Kidney epithelial cell (primary cell): ENCODE results near the gene FAM117A. TPM values are rescaled to one million over a fixed set of nuclear protein-coding genes. Genes with fewer than 3 reads are reported as not detected.

Source experiments
- DNase-seq: peaks from one replicate; pipeline ENCODE4 v3.0.0-alpha.2; 2010; ENCODE audit warnings: low read depth
- H3K27me3 ChIP-seq: 2 replicates; pipeline ENCODE4 v1.6.0; 2011; ENCODE audit warnings: low read length; ENCODE audit not compliant: control insufficient read depth, insufficient read depth
- H3K36me3 ChIP-seq: 2 replicates; pipeline ENCODE4 v1.5.1; 2011; ENCODE audit warnings: low read length; ENCODE audit not compliant: control insufficient read depth, insufficient read depth
- H3K4me3 ChIP-seq: 2 replicates; pipeline ENCODE4 v1.5.1; 2011; ENCODE audit warnings: low read depth, mild to moderate bottlenecking, control low read depth, low read length
- CTCF ChIP-seq: IDR thresholded peaks from 2 replicates; pipeline ENCODE4 v1.5.1; 2011; ENCODE audit warnings: mild to moderate bottlenecking, moderate library complexity, low read length, control low read depth, inconsistent platforms; ENCODE audit not compliant: insufficient read depth, poor library complexity, severe bottlenecking
- total RNA-seq: library from RNA; depleted of rRNA; stranded (reverse); fragments of >200 nt; gene quantifications from 2 replicates; pipeline ENCODE4 v1.2.3, GENCODE V29; 2015

Gene FAM117A
- total RNA-seq, 1 donor from 2014 or later: 10.5 TPM

- Histone ChIP-seq H3K4me3 (no peak overlapping the region), H3K36me3 (no peaks in the 10 kb centered on the region), H3K27me3 (no peaks in the 10 kb centered on the region)
- no peak for TF ChIP-seq CTCF
- DNase-seq: no peak
Measured at GRCh38 chr17:49741009-49741691, 22.8 kb downstream of the FAM117A start.

- Histone ChIP-seq H3K27me3 (no peaks in the 10 kb centered on the region), H3K4me3 (no peak overlapping the region), H3K36me3 (no peaks in the 10 kb centered on the region)
- DNase-seq: no peak
- TF ChIP-seq CTCF: no peak
Measured at GRCh38 chr17:49739641-49740271, 24.2 kb downstream of the FAM117A start.

GRCh38 chr17:49738456-49739163 lies 25.3 kb downstream of the FAM117A start:
- no peak for DNase-seq
- no peak for TF ChIP-seq CTCF
- Histone ChIP-seq H3K27me3 (no peaks in the 10 kb centered on the region), H3K36me3 (no peaks in the 10 kb centered on the region), H3K4me3 (no peak overlapping the region)

- Histone ChIP-seq H3K27me3 (no peaks in the 10 kb centered on the region), H3K4me3 (no peak overlapping the region), H3K36me3 (no peaks in the 10 kb centered on the region)
- TF ChIP-seq CTCF: no peak
- DNase-seq: no peak
Measured at GRCh38 chr17:49734515-49735490, 29.1 kb downstream of the FAM117A start.

GRCh38 chr17:49731435-49731831 lies 32.5 kb downstream of the FAM117A start:
- H3K36me3 ChIP-seq: no peaks in the 10 kb centered on the region
- H3K27me3 ChIP-seq: no peaks in the 10 kb centered on the region
- TF ChIP-seq CTCF: no peak
- no peak overlapping the region for H3K4me3 ChIP-seq
- no peak for DNase-seq
